HG03378 (cell line): ENCODE results near the gene MRPS7.
"Not testable (repeated sequence)": the region's sequence is repeated elsewhere in the genome, so short reads cannot be mapped to it uniquely, and the experiment has no call there.

ENCODE experiments used
- ATAC-seq: cut with Tn5 transposase; IDR thresholded peaks from one replicate; pipeline ENCODE4 v1.9.1; 2021; ENCODE audit warnings: mild to moderate bottlenecking, moderate library complexity; ENCODE audit not compliant: unreplicated experiment

The MRPS7 gene

DNA sequence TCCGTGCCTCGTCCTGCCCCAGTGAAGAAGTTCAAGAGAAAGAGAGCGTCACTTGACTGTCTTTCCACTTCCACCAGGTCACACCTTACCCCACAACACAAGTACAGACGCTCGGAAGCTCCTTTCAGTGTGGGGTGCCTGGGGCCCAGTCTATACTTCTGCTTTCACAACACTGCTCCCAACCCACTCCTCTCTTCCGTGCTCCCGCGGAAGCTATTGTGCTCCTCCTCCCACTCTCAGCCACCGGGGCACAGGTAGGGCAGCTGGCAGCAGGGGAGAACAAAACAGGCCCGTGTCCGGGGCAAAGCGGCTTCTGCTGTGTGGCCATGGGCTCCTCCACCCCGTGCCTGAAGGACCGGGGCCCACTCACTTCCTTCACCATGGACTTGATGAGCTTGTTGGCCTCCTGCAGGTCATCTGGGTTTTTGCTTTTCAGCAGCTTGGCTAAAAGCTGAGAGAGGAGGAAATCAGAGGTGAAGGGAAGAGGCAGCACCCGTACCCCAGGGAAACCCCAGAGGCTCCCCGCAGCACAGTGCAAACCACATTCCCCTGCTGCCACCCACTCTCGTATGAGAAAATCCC is 19.1 kb upstream of the MRPS7 start:
- no peak for ATAC-seq

DNA sequence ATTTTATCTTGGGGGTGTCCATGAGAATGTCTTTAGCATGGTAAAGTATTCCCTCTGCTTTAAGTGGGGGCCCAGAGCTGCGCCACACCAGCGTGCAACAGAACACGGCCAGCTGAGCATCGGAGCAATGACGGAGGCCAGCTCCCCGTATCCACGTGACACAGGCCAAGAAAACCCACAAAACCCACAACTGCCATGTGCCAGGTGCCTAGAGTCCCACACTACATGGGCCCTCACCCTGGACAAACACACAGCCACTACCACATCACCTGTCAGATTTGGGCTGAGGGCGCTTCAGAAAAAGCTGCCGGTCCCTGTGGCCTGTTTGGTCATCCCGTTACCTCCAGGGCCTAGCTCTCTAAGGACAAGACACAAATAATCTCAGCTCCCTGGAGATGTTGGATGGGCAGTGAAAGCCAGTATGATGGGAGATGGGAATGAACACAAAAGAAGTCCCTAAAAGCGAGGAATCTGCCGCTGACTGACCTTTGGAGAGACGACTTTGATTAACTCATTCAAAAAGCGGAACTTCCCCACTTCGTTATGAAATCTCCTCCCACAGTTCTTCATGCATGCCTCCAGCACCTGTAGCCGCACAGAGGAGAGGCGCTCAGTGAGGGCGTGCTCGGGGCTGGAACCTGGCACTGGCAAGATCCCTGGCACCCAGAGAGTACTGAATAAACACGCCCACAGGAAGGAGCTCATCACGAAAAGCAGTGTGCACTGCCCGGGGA is 17.4 kb upstream of the MRPS7 start:
- ATAC-seq = no peak

DNA sequence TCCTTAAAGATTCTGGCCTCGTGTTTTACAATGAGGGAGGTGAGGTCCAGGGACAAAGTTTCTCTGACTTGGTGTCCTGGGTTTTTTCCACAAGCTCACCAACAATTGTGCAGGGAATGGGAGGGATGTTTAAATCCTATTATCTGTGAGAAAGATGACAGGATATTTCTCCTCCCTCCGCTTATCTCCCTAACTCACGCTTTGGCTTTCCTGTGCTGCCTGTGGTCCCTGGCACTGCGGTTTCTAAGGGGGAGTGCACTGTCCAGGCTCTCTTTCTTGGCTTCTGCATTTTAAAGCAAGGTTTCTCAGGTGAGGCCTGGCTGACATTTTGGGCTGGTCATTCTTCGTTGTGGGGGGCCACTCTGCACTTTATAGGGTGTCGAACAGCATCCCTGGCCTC is 16.7 kb upstream of the MRPS7 start:
- ATAC-seq = no peak

DNA sequence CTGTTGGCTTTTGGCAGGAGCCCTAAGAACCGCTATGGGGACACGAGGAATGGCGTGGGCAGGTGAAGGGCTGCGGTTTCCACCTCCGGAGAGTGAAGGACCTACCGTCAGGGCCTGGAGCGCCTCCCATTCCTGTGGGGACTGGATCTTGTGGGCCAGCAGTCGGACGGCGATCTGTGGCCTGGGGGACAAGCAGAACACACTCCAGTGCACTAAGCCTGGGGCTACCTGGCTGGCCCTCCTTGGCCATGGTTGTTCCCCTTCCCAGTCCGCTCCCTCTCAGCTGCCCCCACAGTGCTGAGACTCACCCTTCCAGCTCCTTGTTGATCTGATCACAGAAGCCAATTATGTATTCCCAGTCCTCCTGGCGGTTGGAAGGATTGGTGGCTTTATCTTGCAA is 15.3 kb upstream of the MRPS7 start:
- ATAC-seq = no peak

DNA sequence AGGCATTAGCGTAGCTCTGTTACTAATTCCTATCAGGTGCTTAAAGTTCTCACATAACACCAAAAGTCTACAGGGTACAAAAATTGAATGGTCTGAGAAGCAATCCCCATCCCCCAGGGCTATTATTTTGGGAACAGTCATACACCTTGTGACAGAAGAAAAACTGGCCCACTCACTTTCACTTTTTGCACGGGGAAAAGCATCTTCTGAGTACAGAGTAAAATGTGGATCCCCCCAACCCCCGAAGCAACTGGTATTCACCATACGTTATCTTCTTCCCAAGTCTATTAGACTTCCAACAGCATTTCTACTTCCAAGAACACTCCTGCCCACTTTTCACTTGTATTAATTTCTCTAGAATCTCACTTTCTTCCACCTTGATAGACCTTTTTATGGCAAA is 12.1 kb upstream of the MRPS7 start:
- ATAC-seq = no peak

DNA sequence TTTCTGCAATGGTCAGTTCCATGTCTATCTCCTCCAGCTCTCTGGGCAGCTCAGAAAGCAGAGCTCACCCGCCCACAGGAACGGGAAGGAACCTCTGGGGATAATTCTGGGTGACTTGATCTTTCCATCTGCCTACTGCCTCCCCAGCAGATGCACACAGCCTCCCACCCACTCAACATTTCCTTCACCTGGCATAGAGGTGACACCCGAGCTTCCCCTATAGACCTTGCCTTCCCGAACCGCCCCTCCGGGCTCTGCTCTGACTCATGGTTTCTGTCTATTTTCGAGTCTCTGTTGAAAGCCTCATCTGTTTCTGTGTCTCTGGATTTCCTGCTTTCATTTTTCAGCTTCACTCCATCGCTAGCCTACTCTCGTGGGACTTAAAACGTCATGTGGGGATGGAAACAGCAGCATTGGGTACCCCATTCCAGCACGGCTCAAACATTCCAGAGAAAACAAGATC is 11.6 kb upstream of the MRPS7 start:
- ATAC-seq = peak; percentile 87

DNA sequence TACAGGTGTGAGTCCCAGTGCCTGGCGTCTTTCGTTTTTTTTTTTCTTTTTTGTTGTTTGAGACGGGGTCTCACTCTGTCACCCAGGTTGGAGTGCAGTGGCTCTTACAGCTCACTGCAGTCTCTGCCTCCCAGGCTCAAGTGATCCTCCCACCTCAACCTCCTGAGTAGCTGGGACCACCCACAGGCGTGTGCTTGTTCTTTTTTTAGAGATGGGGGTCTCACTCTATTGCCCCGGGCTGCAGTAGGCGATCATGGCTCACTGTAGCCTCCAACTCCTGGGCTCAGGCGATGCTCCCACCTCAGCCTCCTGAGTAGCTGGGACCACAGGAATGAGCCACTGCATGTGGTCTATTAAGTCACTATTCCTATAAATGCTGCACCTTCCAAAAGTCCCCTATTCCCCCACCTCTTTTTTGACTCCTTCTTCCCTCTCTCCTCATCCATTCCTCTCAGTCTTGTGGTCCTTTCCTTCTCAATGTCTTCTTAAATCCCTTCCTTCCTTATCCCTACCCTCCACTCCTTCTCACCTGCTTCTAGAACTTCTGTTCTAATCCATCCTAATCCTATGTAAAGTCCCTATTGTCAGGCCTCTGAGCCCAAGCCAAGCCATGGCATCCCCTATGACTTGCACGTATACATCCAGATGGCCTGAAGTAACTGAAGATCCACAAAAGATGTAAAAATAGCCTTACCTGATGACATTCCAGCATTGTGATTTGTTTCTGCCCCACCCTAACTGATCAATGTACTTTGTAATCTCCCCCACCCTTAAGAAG is 9.5 kb upstream of the MRPS7 start:
- no peak for ATAC-seq

DNA sequence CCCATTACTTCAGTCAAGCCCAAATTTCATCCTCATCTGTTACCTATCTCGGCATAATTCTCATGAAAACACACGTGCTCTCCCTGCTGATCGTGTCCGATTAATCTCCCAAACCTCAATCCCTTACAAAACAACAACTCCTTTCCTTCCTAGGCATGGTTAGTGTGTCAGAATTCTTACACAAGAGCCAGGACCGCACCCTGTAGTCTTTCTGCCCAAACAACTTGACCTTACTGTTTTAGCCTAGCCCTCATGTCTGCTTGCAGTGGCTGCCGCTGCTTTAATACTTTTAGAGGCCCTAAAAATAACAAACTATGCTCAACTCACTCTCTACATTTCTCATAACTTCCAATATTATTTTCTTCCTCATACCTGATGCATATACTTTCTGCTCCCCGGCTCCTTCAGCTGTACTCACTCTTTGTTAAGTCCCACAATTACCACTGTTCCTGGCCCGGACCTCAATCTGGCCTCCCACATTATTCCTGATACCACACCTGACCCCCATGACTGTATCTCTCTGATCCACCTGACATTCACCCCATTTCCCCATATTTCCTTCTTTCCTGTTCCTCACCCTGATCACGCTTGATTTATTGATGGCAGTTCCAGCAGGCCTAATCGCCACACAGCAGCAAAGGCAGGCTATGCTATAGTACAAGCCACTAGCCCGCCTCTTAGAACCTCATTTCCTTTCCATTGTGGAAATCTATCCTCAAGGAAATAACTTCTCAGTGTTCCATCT is 5.6 kb upstream of the MRPS7 start:
- ATAC-seq = not testable (repeated sequence)

DNA sequence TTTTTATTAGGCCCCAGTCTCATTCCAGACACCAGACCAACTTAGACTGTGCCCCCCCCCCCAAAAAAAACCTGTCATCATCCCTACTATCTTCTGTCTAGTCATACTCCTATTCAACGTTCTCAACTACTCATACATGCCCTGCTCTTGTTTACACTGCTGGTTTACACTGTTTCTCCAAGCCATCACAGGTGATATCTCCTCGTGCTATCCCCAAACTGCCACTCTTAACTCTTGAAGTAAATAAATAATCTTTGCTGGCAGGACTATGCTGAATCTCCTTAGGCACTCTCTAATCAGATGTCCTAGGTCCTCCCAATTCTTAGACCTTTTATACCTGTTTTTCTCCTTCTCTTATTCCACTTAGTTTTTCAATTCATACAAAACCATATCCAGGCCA is 4.5 kb upstream of the MRPS7 start:
- ATAC-seq = not testable (repeated sequence)

DNA sequence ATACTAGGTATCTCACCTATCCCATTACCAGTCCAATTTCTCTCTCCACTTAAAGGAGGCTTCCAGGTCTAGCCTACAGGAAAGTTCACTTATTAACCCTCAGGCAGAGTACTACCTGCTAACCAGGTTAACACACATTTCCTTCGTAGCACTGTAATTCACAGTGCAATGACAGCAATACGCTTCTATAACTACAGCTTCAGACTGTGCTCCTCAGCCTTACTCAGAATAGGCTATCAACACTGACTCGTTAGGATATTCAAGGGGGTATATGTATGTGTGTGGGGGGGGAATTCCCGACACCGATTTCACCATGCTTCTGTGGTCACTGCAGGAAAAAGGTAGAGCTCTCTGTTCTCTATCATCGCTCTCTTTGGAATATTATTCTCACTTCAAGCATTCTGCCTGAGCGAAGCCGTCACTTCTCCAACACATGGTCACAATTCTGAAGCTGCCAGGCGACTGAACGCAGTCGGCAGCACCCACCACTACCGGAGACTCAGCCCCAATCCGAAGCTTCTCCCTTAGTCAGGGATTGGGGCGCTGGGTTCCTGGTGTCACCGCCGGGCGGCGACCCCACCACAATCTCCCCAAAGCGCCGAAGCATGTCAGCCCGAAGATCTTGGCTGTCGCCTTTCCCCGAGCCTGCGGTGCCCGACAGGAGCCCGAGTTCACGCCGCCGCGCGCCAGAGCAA is 891 bp upstream of the MRPS7 start:
- ATAC-seq = peak; percentile 26

DNA sequence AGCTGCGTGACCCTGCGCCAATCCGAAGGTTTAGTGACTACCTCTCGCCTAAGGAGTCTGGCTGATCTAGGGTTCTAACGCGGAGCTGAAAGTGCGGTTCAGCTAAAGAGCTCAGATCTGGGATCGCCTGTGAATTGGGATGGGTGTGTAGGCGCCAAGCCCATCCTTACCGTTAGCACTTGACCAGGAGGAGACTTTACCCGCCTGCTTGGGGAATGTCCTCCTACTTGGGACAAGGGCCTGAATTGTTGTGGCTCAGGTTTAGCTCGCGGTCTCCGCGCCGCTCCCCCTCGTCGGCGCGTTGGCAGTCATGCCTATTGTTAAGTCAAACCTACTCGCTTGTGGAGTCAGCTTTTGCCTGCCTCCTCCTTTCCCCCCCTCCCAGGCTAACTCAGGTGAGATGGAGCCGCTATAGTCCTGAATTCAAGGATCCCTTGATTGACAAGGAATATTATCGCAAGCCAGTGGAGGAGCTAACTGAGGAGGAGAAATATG is 480 bp downstream of the MRPS7 start:
- ATAC-seq = no peak

DNA sequence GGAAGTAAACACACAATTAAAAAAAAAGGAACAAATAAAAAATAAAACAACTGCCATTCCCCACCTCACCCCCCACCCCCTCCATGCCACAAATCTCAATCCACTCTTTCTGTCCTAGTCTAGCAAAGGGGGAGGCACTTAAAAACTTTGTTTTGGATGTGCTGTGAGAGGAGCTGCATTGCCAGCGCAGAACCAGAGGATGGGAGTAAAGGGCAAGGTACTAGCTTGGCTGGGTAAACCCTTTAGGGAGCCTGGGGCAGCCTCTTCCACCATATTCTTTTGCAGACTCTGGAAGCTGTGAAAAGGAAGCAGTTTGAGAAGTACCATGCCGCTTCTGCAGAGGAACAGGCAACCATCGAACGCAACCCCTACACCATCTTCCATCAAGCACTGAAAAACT is 1.4 kb downstream of the MRPS7 start:
- ATAC-seq = no peak

DNA sequence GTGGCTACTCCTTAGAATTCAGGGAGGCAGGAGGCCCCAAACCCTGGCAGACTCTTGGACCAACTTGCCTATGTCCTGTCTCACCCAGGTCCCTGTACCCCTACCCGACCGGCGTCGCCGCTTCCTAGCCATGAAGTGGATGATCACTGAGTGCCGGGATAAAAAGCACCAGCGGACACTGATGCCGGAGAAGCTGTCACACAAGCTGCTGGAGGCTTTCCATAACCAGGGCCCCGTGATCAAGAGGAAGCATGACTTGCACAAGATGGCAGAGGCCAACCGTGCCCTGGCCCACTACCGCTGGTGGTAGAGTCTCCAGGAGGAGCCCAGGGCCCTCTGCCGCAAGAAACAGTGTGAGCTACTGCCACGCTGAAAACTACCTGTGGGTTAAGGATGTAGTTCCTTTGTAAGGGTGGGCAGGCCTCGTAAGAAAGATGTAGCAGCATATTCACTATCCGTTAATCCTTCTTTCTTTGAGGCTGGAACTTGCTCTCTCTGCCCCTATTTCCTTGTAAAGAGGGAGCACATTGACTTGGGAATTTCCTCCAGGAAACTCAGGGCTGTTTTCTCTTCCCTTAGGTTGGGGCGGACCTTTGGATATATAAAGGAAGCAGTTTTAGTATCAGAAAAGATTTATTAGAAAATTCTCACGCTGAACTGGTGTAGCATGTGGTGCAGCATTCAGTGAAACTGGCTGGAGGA is 4.1 kb downstream of the MRPS7 start:
- ATAC-seq = no peak

DNA sequence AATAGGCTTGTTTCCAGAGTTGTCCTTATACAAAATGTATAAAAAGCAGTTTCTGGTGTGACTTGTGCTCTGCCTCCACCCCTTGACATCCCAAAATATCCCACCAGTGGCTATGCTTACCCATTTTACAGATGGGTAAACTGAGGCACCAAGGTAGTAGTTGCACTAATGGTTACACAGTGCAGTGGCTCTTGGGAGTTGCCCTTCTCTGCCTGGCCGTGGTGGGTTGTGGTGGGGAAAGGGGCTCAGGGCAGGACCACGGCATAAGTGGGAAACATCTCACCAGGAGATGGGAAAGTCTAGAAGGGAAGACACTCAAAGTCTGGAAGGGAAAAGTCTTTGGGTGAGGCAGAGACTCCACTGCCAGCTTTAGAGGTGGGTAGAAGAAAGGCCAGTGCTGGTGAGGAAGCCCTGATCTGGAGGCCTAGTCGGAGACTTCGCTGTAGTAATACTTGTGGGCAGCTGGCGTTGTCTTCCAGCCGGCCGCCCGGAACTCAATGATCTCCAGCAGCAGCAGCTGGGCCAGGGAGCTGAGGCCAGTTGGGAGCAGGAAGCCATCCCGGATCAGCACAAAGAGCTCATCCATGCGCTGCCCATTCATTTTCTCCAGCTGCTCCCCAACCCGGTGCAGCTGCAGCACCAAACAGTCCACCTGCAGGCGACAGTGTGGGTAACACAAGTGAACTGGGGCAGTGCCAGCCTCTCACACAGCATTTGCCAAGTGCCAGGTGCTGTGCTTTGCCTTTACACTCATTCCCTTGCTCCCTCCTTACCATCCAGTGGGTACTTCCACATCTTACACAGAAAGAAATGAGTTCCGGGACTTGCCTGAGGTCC is 4.9 kb downstream of the MRPS7 start:
- ATAC-seq = no peak

DNA sequence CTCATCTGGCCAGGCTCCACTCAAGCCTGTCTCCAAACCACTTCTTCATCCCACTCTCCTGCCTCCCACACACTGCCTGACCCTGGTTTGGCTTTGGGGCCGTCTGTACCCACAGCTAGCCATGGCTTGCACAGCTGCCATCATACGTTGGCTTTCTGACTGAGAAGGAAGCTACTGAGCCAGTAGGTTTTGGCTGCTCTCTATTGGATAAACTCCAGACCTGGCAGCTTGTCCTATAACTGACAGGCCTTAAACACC is 5.4 kb downstream of the MRPS7 start:
- ATAC-seq = no peak

DNA sequence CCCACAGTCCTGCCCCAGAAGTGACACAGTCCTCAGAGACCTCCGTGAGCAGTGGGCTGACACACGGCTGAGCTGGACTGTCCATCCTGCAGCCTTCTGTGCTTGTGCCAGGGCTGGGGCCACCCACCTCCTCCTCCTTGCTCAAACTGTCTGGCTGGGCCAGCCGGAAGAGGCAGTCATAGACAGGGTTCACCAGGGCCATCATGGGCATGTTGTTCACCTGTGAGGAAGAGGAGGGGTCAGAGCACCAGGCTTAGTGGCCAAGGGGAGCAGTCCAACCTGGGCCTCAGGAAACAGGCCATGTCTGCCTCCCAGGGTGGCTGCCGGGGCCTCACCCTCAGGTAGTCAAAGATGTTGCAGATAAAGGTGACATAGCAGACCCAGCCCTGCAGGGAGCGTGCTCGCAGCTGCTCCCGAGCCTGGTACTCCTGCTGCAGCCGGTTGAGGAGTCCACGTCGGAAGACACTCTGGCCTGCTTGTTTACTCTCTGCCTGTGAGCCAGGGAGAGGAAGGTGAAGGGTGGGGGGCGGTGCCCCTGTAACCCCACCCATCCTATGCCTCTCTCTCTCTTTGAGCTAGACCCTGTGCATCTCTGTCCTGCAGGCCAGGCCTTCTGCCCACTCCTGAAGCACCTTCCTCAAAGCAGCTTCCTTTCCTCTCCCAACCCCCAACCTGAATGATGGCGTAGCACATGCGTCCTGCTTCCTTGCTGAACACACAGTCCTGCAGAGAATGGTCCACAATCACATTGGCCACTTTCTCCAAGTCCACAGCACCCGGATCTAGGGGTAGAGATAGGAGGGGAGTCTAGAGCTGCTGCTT is 5.9 kb downstream of the MRPS7 start:
- ATAC-seq = no peak

DNA sequence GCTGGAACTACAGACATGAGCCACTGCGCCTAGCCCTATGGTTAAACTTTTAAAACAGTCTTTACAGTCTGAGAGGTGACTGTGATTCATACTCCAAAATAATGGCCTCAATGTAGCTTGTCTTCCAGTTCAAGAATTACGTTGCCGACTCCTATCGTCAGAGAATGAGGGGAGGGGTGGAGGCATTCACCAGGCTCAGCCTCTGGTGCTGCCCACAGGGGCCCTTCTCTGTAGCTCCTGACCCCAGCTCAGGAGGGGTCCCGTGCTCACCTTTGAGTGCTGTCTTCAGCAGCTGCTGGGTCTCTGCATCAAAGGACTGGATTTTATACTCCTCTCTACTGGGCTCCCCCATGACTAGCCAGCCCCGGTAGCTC is 8.2 kb downstream of the MRPS7 start:
- ATAC-seq = no peak

DNA sequence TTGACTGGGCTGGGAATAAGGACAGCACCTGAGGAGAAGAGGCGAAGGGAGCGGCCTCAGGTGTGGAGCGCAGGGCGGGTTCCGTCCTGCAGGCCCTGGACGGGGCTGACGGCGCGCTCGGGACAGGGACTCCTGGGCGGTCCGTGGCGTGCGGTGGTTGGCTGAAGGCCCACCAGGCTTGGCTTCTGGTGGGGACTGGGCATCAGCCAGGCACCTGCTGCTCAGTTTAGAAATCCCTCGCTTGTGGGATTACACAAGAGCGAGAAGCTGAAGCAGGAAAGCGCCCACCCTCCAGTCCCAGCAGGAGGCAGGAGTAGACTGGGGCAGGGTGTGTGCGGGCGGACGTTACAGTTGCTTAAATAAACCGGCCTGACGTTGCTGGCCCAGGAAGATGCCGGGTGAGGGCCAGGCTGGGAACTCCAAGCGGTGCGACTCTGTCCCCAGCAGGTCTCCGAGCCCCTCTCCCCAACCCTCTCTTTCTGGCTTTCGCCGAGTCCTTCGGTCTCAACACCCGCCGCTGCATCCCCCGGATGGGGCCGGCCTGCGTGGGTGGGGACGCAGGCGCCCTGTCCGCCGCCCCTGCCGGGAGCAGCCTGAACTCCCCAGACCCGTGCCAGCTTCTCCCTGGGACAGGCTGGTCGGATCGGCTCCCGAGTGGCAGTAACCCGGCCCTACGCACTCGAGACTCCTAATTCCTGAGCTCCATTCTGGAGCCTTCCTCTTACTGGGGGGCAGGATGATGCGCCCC is 8.7 kb downstream of the MRPS7 start:
- ATAC-seq = no peak
